ENCODE measurements around the gene KDM5C.

DNA sequence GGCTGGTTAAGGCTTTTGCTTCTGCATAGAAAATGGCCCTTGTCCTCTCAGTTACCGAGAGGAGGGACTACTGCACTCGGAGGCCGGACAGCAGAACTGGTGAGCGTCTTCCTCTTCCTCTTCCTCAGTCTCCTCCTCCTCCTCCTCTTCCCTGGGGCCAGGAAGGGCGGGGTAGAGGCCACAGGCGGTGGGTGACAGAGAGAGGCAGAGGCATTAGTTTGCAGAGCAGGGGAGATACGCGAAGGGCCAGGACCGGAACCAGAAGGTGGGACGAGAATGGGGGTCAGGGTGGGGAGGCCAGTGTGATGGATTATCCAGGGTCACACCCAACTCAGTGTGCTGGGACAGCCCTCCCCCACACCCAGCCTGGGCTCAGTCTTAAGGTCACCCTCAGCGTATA lies 41.9 kb upstream of the KDM5C start:
- no peak for TF ChIP-seq POLR2A (IDR thresholded peaks at IDR 0.05)
- TF ChIP-seq, protein P1, sequence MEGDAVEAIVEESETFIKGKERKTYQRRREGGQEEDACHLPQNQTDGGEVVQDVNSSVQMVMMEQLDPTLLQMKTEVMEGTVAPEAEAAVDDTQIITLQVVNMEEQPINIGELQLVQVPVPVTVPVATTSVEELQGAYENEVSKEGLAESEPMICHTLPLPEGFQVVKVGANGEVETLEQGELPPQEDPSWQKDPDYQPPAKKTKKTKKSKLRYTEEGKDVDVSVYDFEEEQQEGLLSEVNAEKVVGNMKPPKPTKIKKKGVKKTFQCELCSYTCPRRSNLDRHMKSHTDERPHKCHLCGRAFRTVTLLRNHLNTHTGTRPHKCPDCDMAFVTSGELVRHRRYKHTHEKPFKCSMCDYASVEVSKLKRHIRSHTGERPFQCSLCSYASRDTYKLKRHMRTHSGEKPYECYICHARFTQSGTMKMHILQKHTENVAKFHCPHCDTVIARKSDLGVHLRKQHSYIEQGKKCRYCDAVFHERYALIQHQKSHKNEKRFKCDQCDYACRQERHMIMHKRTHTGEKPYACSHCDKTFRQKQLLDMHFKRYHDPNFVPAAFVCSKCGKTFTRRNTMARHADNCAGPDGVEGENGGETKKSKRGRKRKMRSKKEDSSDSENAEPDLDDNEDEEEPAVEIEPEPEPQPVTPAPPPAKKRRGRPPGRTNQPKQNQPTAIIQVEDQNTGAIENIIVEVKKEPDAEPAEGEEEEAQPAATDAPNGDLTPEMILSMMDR (IDR thresholded peaks at IDR 0.05): no peak

All from heart left ventricle (tissue), 13 donors.